ENCODE measurements around the gene PDPR. TPM values are rescaled to one million over a fixed set of nuclear protein-coding genes. Genes with fewer than 3 reads are reported as not detected.
"Not testable (repeated sequence)": the region's sequence is repeated elsewhere in the genome, so short reads cannot be mapped to it uniquely, and the experiment has no call there.

PDPR gene
- total RNA-seq, 2 donors from 2014 or later, result 9.6 to 14.3 TPM

DNA sequence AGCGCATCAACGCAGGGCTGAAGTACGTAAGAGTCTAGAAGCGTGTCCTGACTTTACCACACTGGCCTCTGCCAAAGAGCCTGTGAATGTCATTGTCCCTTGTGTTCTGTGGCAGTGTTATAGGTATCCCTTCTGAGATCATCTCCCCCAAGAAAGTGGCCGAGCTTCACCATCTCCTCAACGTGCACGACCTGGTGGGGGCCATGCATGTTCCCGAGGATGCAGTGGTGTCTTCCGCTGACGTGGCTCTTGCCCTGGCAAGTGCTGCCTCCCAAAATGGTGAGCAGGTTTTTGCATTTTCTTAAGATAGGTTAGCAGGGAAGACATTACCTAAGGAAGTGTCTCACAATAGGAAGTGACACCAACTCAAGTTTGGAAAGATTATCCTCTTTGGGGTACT lies 14.7 kb downstream of the PDPR start:
- ATAC-seq, result not testable (repeated sequence)

DNA sequence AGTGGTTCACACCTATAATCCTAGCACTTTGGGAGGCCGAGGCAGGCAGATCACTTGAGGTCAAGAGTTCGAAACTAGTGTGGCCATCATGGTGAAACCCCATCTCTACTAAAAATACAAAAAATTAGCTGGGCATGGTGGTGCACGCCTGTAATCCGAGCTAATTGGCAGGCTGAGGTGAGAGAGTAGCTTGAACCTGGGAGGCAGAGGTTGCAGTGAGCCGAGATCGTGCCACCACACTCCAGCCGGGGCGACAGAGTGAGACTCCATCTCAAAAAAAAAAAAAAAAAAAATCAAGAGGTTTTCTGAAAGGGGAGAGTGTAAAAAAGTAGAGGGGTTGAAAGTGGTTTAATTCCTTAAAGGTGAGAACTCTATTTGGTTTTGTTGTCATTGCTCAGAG lies 21.7 kb downstream of the PDPR start:
- H3K4me3 ChIP-seq; H3K27ac ChIP-seq; H3K4me1 ChIP-seq; DNase-seq; intact Hi-C loops (cut with DNase I); H3K9me3 ChIP-seq; ATAC-seq; H3K27me3 ChIP-seq: not testable (repeated sequence)
- H3K36me3 ChIP-seq (replicated peaks in 1 of 2; ENCODE audit: insufficient read depth in 1 of 2, low read depth in 2 of 2), result peaks cover 6 to 39% of the 10 kb centered on the region in 2 donors
- WGBS, 2 donors, result 95% methylated on average over 8 of the region's 8 CpGs

More for the DNA sequence above, 14.7 kb downstream of the PDPR start:
- H3K4me3 ChIP-seq; H3K4me1 ChIP-seq; intact Hi-C loops (cut with DNase I); H3K27me3 ChIP-seq; H3K9me3 ChIP-seq; DNase-seq; H3K27ac ChIP-seq: not testable (repeated sequence)
- H3K36me3 ChIP-seq (replicated peaks in 1 of 2; ENCODE audit: insufficient read depth in 1 of 2, low read depth in 2 of 2), result peaks cover 0 to 43% of the 10 kb centered on the region in 2 donors
- WGBS, 2 donors, result 77 to 91% methylated on average over 6 of the region's 10 CpGs

DNA sequence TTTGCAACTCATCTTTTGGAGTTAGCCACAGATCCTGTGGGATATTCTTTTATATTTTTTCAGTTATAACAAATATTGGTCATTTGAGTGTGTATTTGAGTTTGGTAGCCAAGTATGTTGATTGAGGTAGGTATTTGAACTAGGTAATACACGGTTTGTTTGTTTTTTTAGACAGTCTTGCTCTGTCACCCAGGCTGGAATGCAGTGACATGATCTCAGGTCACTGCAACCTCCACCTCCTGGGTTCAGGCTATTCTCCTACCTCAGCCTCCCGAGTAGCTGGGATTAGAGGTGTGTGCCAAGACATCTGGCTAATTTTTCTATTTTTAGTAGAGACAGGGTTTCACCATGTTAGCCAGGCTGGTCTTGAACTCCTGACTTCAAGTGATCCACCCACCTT lies 22.5 kb downstream of the PDPR start:
- H3K4me3 ChIP-seq; DNase-seq; ATAC-seq; H3K27ac ChIP-seq; H3K4me1 ChIP-seq; H3K27me3 ChIP-seq; H3K9me3 ChIP-seq; intact Hi-C loops (cut with DNase I): not testable (repeated sequence)
- H3K36me3 ChIP-seq (replicated peaks in 1 of 2; ENCODE audit: insufficient read depth in 1 of 2, low read depth in 2 of 2), result peaks cover 6 to 41% of the 10 kb centered on the region in 2 donors
- whole genome bisulfite sequencing, 2 donors, result 52 to 71% methylated on average over 2 of the region's 2 CpGs

DNA sequence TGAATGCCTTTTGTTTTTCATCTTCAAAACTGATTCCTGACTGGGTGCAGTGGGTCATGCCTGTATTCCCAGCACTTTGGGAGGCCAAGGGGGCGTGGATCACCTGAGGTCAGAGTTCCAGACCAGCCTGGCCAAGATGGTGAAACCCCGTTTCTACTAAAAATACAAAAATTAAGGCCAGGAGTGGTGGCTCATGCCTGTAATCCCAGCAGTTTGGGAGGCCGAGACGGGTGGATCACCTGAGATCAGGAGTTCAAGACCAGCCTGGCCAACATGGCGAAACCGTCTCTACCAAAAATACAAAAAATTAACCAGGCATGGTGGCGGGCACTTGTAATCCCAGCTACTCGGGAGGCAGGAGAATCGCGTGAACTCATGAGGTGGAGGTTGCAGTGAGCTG lies 28.6 kb downstream of the PDPR start:
- H3K4me1 ChIP-seq; ATAC-seq; H3K4me3 ChIP-seq; H3K27ac ChIP-seq; H3K27me3 ChIP-seq; intact Hi-C loops (cut with DNase I); DNase-seq; H3K9me3 ChIP-seq: not testable (repeated sequence)
- whole genome bisulfite sequencing, 2 donors, result 91 to 93% methylated on average over 10 of the region's 10 CpGs
- H3K36me3 ChIP-seq (replicated peaks in 1 of 2; ENCODE audit: insufficient read depth in 1 of 2, low read depth in 2 of 2), result peaks cover 14 to 38% of the 10 kb centered on the region in 2 donors

GRCh38 chr16:70143231-70143895 lies 29.2 kb downstream of the PDPR start:
- H3K4me3 ChIP-seq; H3K4me1 ChIP-seq; intact Hi-C loops (cut with DNase I); H3K27ac ChIP-seq; H3K27me3 ChIP-seq; DNase-seq; ATAC-seq; H3K9me3 ChIP-seq: not testable (repeated sequence)
- 77 to 85% methylated on average over 9 of the region's 9 CpGs for WGBS, 2 donors
- peaks cover 16 to 44% of the 10 kb centered on the region in 2 donors for H3K36me3 ChIP-seq (replicated peaks in 1 of 2; ENCODE audit: insufficient read depth in 1 of 2, low read depth in 2 of 2)

DNA sequence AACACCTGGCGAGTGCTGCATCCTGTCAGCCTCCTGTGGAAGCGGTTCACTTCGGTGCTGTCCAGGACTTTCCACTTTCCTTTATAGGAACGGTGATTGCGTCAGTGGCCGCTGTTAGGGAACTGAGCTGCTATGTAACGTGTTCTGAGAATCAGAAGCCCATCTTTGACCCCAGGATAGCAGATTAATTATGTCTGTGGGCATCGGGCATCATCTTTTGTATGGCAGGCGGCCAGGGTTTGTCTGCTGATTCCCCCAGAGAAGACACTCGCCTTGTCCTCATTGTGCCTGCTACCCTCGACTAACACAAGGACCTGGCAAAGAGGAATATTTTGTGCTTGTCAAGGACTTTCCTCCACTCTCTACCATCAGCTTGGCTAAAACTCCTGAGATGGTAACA lies 33.7 kb downstream of the PDPR start:
- H3K4me3 ChIP-seq; H3K9me3 ChIP-seq; ATAC-seq; DNase-seq; H3K27ac ChIP-seq; H3K27me3 ChIP-seq; intact Hi-C loops (cut with DNase I); H3K4me1 ChIP-seq: not testable (repeated sequence)
- WGBS, 2 donors, result 77 to 87% methylated on average over 5 to 11 of the region's 11 CpGs
- peaks cover 24 to 43% of the 10 kb centered on the region in 2 donors for H3K36me3 ChIP-seq (replicated peaks in 1 of 2; ENCODE audit: insufficient read depth in 1 of 2, low read depth in 2 of 2)

DNA sequence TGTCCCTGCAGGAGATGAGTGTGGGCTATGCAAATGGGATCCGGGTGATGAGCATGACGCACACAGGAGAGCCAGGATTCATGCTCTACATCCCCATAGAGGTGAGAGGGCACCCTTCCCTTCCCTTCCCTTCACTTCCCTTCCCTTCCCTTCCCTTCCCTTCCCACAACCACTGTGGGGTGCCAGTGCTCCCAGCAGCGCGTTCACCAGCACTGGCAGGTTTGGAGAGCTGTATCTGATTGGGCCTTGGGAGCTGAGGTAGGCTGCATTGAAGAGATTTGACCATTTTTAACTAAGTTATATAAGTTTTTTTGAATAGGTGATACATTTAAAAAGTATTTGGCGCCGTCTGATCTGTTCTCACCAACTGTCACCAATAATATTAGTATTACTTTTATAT lies 34.3 kb downstream of the PDPR start:
- H3K27ac ChIP-seq; ATAC-seq; intact Hi-C loops (cut with DNase I); H3K4me3 ChIP-seq; H3K9me3 ChIP-seq; H3K27me3 ChIP-seq; DNase-seq; H3K4me1 ChIP-seq: not testable (repeated sequence)
- H3K36me3 ChIP-seq (replicated peaks in 1 of 2; ENCODE audit: insufficient read depth in 1 of 2, low read depth in 2 of 2), result peaks cover 20 to 43% of the 10 kb centered on the region in 2 donors
- 95 to 96% methylated on average over 6 of the region's 6 CpGs for WGBS, 2 donors

DNA sequence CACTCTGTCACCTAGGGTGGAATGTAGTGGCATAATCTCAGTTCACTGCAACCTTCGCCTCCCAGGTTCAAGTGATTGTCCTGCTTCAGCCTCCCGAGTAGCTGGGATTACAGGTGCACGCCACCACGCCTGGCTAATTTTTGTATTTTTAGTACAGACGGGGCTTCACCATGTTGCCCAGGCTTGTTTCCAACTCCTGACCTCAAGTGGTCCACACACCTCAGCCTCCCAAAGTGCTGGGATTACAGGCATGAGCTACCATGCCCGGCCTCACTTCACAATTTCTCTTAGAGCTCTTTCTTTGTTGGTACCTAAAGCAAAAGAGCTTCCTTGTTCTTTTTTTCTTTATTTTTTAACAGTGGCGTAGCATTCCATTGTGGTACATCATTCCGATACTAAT lies 35.2 kb downstream of the PDPR start:
- not testable (repeated sequence) for DNase-seq, H3K4me1 ChIP-seq
- peaks cover 20 to 48% of the 10 kb centered on the region in 2 donors for H3K36me3 ChIP-seq (replicated peaks in 1 of 2; ENCODE audit: insufficient read depth in 1 of 2, low read depth in 2 of 2)

DNA sequence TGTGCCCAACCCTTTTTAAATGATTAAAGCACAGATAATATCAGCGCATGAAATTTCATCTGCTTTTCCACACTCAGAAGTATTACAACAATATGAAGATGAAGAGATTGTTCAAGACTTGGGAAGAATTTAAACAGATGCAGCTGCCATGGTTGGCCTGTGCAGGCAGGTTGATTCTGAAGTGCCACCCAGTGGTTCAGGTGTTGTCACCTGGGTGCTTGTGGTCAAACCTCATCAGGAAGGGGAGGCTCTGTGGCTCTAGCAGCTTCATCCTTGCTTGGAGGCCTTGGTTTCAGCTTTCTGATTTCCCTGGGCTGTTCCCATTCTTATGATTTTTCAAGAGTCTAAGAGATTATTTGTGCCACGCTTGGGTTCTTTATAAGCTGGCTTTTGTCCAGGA lies 37.3 kb downstream of the PDPR start:
- 82 to 83% methylated on average over 2 of the region's 2 CpGs for WGBS, 2 donors
- ATAC-seq (no peak), DNase-seq (no peak)
- intact Hi-C loops (cut with DNase I), result no loop called here
- TF ChIP-seq CTCF (IDR thresholded peaks at IDR 0.05), result no peak
- no peak for TF ChIP-seq POLR2A (IDR thresholded peaks at IDR 0.05)
- peaks cover 15 to 46% of the 10 kb centered on the region in 2 donors for H3K36me3 ChIP-seq (replicated peaks in 1 of 2; ENCODE audit: insufficient read depth in 1 of 2, low read depth in 2 of 2)
- no peak overlapping the region for H3K4me3 ChIP-seq
- H3K27ac ChIP-seq, result no peak overlapping the region
- H3K9me3 ChIP-seq, result no peaks in the 10 kb centered on the region
- H3K4me1 ChIP-seq, result no peaks in the 10 kb centered on the region
- no peaks in the 10 kb centered on the region for H3K27me3 ChIP-seq

More for the DNA sequence above, 35.2 kb downstream of the PDPR start:
- H3K9me3 ChIP-seq; H3K27ac ChIP-seq; ATAC-seq; H3K4me3 ChIP-seq; H3K27me3 ChIP-seq; intact Hi-C loops (cut with DNase I): not testable (repeated sequence)
- WGBS, 2 donors, result 95 to 97% methylated on average over 8 of the region's 8 CpGs
